ENCODE results near the gene RPS14.

Gene RPS14

GRCh38 chr5:150449517-150450339 is at the start of gene RPS14:
RPS14 (minus strand) TSS chr5:150449739; CDS start chr5:150447733, 2,006 bp downstream.
- peak; percentile 92 for DNase-seq (ENCODE audit: low spot score)

GRCh38 chr5:150498971-150499370 is 49.4 kb upstream of the RPS14 start:
- DNase-seq (ENCODE audit: low spot score): no peak

GRCh38 chr5:150498501-150498900 is 49.0 kb upstream of the RPS14 start:
- no peak for DNase-seq (ENCODE audit: low spot score)

- DNase-seq (ENCODE audit: low spot score): no peak
Measured at GRCh38 chr5:150497989-150498317, 48.4 kb upstream of the RPS14 start.

- no peak for DNase-seq (ENCODE audit: low spot score)
Measured at GRCh38 chr5:150497274-150497988, 47.9 kb upstream of the RPS14 start.

- no peak for DNase-seq (ENCODE audit: low spot score)
Measured at GRCh38 chr5:150496534-150496933, 47.0 kb upstream of the RPS14 start.

DNA sequence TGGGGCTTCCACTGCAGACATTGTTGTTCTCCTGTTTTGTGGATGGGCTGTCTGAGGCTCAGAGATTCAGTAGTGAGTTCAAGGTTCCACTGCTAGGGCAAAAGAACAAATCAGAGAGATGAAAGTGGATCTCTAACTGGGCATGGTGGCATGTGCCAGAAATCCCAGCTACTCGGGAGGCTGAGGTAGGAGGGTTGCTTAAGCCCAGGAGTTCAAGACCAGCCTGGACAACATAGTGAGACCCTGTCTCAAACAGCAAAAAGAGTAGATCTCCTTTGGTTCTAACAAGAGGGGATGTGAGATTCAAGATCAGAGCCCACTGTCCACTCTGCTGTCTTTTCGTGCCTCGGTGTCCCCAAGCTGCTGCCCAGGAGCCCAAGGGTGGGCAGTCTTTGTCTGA is 46.6 kb upstream of the RPS14 start:
- no peak for DNase-seq (ENCODE audit: low spot score)

DNA sequence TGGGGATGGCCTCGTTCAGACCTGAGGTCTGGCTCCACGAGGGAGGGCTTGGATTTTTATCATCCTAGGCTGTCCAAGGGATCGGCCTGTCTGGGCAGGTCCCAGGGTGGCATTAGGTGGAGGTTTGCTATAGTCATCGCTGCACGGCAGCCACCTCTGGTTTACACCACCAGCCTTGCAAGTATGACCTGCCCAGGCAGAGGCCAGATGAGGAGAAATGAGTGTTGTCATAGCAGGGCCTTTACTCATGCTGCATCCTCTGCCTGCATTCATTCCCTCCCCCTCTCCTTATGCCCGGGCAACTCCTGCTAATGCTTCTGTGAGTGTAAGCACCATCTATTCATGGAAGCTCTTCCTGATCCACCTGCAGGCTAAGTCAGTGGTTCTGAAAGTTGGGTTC is 43.1 kb upstream of the RPS14 start:
- DNase-seq (ENCODE audit: low spot score): no peak

GRCh38 chr5:150491876-150492275 is 42.3 kb upstream of the RPS14 start:
- peak; percentile 46 for DNase-seq (ENCODE audit: low spot score)

GRCh38 chr5:150490754-150491153 is 41.2 kb upstream of the RPS14 start:
- no peak for DNase-seq (ENCODE audit: low spot score)

- no peak for DNase-seq (ENCODE audit: low spot score)
Measured at GRCh38 chr5:150490296-150490669, 40.7 kb upstream of the RPS14 start.

GRCh38 chr5:150489360-150490295 is 40.1 kb upstream of the RPS14 start:
- DNase-seq (ENCODE audit: low spot score): no peak

DNA sequence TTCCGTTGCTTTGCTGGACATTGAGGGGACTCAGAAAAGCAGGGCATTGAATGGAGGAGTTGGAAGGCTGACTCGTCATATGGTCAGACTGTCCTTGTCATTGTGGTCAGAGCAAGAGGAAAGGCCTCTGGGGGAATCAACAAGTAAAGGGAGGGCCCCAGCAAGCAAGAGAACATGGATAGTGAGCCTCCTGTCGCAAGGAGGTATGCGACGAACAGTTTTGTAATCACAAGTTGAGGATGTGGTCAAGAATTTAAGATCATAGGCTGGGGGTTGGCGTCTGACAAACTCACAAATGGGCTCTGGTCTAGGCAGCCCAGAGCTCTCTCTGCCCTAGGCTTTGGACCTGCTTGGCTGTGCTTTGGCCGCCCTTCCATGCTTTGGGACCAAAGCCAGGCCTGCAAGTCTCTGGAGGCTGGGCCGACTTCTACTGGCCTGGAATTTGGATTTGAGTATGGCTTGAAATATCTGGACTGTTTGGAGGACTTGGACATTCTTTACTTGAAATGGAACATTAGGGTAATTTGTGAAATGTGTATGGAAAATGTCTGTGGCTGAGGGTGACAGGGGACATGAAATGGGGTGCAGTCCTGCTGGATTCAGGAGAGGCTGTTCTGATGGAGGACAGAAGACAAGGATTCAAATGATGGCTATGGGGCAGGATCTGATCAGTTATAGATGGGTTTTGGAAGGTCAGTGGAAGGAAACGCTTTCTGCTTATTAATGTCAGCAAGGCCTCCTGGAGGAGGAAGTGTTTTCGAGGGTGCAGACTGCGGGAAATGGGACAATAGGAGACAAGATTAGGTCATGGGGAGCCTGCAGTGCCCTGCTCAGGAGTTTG is 39.2 kb upstream of the RPS14 start:
- no peak for DNase-seq (ENCODE audit: low spot score)

GRCh38 chr5:150487199-150488061 is 37.9 kb upstream of the RPS14 start:
- peak; percentile 48 for DNase-seq (ENCODE audit: low spot score)

DNA sequence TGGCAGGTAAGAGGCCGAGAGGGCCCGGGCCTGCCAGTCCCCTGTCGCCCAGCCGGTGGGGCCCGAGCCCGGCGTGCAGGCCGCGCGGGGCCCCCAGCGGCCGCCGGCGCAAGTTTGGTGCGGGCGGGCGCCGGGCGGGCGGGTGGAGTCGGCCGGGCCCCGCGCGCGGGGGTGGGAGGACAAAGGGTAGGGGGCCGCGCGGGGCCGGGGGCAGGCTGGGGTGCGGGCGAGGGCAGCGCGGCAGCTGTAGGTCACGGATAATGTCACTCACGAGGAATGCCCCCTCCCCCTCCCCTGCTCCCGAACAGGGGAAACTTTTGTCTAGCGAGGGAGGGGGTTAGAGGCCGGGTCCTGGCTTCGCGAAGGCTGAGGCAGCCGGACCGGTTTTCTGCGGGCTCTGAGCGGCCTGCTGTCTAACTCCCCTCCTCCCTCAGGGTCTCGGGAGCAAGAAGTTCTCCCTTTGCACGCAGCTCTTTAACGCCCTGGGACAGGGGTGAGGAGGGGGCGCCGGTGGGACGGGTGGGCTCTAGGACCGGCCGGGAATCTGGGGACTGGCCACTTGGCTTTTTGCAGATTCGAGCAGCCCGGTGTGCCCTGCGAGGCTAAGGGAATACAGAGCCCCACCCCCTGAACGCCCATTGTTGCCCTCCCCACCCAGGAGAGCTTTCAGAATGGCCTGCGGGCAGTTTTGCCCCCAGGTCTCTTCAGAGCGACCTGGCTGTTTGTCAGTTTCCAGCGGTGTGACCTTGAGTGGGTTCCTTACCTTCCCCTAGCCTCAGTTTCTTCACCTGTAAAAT is 37.1 kb upstream of the RPS14 start:
- DNase-seq (ENCODE audit: low spot score): peak; percentile 86

DNA sequence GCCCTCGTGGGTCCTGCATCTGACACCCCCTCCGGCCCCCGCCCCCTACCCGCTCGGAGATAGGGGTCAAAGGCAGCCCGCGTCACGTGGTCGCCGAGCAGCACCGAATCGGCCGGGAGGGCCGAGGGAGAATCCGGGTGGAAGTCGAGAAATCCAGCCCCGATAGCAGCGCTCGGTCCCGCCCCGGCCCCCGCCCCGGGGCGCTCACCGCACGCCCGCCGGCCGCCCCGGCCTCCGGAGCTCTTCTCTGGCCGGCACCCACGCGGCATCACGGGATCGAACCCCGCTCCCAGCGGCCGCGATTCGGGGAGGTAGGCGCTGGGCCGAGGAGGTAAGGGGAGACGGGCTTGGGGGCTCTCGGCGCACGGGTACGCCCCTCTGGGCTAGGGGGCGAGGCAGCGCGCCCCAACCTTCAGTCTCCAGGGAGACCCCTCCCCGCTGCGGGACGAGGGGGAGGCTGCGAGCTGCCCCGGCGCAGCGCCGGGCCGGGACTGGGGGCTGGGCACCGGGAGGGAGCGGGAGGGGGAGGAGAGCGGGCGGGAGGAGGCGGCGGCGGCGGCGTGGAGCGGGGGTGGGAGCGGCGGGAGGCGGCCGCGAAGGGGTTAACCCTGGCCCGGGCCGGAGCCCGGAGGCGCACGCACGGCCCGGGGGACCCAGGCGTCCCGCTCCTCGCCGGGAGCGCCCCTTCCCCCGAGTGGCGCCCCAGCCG is 36.3 kb upstream of the RPS14 start:
- peak; percentile 71 for DNase-seq (ENCODE audit: low spot score)

DNA sequence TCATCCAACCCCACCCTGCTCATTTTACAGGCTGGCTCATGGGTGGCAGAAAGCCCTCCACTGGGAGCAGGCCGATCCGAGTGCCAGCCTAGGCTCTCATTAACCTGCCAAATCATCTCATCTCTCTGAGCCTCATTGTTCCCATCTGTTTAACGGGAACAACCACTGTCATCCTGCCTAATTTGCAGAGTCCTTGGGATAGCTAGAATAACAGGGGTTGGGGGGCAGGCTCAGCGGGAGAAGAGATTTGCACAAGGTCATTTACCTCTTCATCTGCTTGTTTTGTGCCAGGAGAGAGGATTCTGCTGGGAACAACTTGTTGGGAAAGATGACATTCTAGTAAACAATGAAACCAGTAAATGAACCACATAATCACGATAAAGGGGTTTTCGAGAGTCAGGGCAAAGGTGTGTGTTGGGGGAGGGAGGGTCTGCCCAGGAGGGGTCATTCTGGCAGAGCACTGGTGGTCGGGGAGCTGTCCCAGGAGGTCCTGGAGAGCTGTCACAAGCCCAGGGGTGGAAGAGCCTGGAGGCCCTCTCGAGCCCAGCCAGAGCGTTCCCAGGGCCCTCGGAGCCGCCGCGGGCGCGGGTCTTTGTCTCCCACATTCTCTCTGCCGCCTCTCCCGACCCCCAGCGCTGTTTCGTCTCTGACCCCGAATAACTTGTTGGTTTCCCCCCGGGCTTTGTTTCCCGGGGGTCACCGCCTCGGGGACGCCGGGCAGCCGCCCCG is 35.6 kb upstream of the RPS14 start:
- DNase-seq (ENCODE audit: low spot score): no peak

DNA sequence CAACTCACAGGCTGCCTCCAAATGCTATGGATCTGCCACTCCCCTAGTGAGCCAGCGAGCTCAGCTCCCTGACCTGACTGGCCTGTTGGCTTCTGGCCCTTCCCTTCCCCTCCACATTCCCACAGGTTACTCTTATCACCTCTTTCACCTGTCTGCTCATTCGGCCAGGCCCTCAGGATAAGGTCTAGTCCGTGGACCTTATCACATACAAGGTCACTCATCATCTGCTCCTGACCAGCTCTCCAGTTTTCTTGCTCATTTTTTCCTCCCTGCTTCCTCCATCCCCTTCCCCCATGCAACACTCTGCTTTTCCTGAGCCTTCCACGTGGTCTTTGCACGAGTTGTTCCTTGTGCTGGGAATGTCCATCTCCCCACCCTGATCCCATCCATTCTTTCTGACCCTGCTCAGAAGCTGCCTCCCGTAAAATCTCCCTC is 32.5 kb upstream of the RPS14 start:
- no peak for DNase-seq (ENCODE audit: low spot score)

- DNase-seq (ENCODE audit: low spot score): no peak
Measured at GRCh38 chr5:150481708-150481965, 32.1 kb upstream of the RPS14 start.

Data from D341Med (cell line).